GM12892 (cell line): Measurements from ENCODE around the gene ANKS1B.

ENCODE experiments used
- POLR2A ChIP-seq: IDR thresholded peaks from 2 replicates; pipeline ENCODE4 v1.6.1; 2011; ENCODE audit warnings: low read depth, low read length, control low read depth
- TAF1 ChIP-seq: IDR thresholded peaks from 2 replicates; pipeline ENCODE4 v1.6.1; 2011; ENCODE audit warnings: low read depth, mild to moderate bottlenecking, control low read depth, low read length, borderline replicate concordance

- TF ChIP-seq POLR2A (no peak), TAF1 (no peak)
These were observed 542.0 kb downstream of the ANKS1B start for GRCh38 chr12:99442758-99443157.
